Non-pigmented ciliary epithelial cell (primary cell): ENCODE results near the gene OR4C15.

Experiments
- DNase-seq: peaks from one replicate; pipeline ENCODE4 v3.0.0-alpha.2; 2010; ENCODE audit warnings: low read depth

OR4C15 gene

DNA sequence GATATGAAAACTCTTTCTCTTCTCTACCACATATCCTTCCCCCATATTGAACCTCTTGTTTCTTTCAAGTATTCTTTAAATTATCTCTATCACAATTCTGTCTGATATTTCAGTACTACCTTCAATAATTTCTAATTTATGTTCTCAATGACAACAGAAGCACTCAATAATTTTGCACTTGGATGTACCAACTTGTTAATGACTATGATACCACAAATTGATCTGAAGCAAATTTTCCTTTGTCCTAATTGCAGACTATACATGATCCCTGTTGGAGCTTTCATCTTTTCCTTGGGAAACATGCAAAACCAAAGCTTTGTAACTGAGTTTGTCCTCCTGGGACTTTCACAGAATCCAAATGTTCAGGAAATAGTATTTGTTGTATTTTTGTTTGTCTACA, at the start of gene OR4C15:
Gene OR4C15, plus strand, starts transcription at position 301 of the 400 bp plus-strand sequence. Its CDS starts 0 bp downstream, at position 301.
- DNase-seq: no peak

DNA sequence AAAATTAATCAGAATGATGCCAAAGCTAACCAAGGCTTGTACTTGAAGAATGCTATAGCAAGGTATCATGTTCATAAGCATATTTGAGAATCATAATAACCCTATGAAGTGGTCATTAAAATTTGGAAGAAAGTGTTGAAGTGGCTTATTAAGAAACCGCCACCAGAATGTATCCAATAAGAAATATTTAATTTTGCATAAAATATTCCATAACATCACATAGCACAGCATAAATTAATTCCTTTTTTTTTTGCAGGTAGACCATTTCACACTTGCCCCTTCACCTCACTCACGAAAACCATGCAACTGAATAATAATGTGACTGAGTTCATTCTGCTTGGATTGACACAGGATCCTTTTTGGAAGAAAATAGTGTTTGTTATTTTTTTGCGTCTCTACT, 17.6 kb downstream of the OR4C15 start, which contains the start of gene OR4C16:
Gene OR4C16, plus strand, starts transcription at position 301 of the 400 bp plus-strand sequence. Its CDS starts 0 bp downstream, at position 301.
- DNase-seq: no peak

GRCh38 chr11:55572548-55572947, 18.3 kb downstream of the OR4C15 start:
- no peak for DNase-seq
